ENCODE results near the gene BTRC. TPM values are rescaled to one million over a fixed set of nuclear protein-coding genes. Genes with fewer than 3 reads are reported as not detected.

BTRC gene
- total RNA-seq, 1 donor = 3.3 TPM

DNA sequence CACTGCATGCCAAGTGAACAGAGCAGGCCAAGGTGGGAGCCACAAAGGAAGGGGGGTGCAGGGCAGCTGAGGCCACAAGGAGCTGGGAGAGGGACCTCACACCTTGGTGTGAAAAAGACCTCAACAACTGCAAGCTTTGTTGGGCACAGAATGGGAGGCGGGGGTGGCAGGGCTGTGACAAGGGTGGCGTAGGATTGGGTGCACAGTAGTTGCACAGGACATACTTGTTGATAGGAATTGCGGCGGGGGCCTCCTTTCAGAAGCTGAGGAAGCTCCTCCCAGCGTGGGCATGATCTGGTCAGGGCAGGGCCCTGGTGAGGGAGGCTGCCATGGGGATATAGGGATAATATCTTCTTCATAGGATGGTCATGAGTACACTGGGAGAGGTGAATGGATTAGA, 208.3 kb downstream of the BTRC start:
- Histone ChIP-seq H3K4me1 (ENCODE audit: insufficient read depth, low read length) (peaks cover 9% of the 10 kb centered on the region), H3K9me3 (ENCODE audit: low read depth, low read length) (no peaks in the 10 kb centered on the region), H3K27me3 (ENCODE audit: insufficient read depth, low read length) (peaks cover 22% of the 10 kb centered on the region)

DNA sequence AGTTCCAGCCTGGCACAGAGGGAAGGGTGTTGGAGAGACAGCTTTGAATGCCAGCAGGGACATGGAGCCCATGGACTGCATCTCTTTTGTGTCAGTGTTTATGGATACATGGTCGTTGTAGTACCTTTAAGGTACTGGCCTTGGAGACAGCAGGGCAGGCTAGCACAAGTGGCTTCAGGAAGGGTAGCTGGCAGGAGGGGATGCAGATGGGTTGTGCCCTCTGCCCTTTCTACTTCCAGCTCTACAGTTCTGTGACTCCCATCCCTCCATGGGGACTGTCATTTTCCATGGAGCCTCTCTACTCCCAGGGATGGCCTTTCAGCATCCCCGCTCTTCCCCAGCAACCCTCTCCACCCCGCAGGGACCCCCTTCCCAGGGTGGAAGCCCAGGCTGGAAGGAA, 209.0 kb downstream of the BTRC start:
- Histone ChIP-seq H3K9me3 (ENCODE audit: low read depth, low read length) (no peaks in the 10 kb centered on the region), H3K4me3 (ENCODE audit: low read length) (no peak overlapping the region), H3K4me1 (ENCODE audit: insufficient read depth, low read length) (peaks cover 8% of the 10 kb centered on the region), H3K27me3 (ENCODE audit: insufficient read depth, low read length) (peaks cover 30% of the 10 kb centered on the region)

More for the DNA sequence above, 208.3 kb downstream of the BTRC start:
- no peak overlapping the region for H3K4me3 ChIP-seq (ENCODE audit: low read length)

DNA sequence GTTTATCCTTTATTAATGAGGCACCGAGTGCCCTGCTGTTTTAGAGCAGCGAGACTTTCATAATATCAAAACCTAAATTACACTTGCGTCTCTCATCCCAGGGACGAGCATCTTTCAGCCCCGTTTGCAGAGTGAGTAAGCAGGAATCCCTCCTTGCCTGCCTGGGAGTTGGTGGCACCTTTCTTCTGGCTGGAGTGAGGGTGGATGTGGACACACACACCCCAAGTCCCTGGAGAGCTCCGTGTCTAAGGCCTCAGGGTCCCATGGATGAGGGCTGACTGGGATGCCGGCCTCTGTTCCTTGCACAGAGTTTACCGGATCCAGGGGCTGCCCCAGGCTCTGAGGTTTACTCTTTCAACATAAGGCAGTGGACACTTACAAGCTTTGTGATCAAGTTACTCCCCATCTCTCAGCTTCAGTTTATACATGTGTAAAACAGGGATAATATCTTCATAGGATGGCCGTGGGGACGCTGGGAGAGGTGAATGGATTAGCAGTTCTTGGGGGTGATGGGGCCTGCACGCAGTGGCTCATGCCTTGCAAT, 209.6 kb downstream of the BTRC start:
- Histone ChIP-seq H3K27me3 (ENCODE audit: insufficient read depth, low read length) (peaks cover 36% of the 10 kb centered on the region), H3K4me1 (ENCODE audit: insufficient read depth, low read length) (peaks cover 3% of the 10 kb centered on the region), H3K4me3 (ENCODE audit: low read length) (no peak overlapping the region), H3K9me3 (ENCODE audit: low read depth, low read length) (no peaks in the 10 kb centered on the region)

DNA sequence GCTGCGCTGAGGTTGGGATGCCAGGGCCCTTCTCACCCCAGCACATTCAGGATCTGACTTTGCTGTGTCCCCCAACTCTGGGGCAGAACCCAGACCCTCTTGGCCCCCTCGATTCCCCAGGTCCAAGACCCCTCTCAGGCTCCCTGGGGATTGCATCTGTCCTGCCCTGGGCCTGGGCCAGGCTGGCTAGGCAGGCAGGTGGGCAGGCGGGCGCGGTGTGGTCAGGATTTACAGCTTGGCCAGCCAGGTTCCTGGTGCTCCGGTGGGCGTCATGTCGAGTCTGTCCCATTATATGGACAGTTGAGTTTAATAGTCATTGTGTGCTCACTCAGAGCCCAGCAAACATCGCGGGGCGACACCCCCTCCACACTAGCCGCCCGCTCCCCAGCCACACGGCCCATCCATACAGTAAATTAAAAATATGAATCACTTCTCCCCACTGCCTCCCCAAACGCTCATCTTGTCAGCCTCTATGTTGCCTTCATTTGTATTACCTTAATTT, 210.6 kb downstream of the BTRC start:
- Histone ChIP-seq H3K4me3 (ENCODE audit: low read length) (no peak overlapping the region), H3K27me3 (ENCODE audit: insufficient read depth, low read length) (peaks cover 42% of the 10 kb centered on the region), H3K4me1 (ENCODE audit: insufficient read depth, low read length) (peaks cover 7% of the 10 kb centered on the region), H3K9me3 (ENCODE audit: low read depth, low read length) (no peaks in the 10 kb centered on the region)

DNA sequence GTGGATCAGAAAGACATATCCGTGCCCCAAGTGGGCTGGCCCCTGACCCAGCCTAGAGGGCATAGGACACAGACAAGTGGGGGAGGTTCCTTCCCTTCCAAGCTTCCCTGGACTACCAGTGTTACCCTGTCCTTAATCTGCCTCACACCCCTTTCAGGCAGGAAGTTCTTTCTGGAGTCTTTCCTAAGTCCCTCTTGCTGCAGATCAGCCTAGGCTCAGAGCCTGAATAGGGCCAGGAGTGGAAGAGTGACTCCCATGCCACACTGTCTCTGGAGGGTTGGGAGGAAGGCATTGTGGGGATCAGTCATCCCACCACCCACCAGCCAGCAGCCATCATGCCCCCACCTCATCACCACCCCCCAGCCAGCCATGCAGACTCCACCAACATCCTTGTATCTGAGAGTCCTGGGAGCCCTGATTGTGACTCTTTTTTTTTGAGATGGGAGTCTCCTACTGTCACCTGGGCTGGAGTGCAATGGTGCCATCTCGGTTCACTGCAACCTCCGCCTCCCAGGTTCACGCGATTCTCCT, 211.5 kb downstream of the BTRC start:
- Histone ChIP-seq H3K4me1 (ENCODE audit: insufficient read depth, low read length) (peaks cover 15% of the 10 kb centered on the region), H3K27me3 (ENCODE audit: insufficient read depth, low read length) (peaks cover 46% of the 10 kb centered on the region), H3K9me3 (ENCODE audit: low read depth, low read length) (no peaks in the 10 kb centered on the region), H3K4me3 (ENCODE audit: low read length) (no peak overlapping the region)

DNA sequence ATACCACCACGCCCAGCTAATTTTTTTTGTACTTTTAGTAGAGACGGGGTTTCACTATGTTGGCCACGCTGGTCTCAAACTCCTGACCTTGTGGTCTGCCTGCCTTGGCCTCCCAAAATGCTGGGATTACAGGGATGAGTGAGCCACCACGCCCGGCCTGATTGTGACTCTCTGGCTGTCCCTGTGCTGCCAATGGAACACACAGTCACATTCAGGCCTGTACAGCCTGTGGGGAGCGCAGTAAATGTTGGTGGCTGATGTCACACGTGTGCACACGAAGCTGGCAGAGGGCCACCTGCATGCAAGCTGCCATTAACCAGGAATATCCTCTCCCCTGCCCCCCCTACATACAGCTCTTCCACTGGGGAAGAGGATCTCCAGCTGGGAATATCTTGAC, 212.0 kb downstream of the BTRC start:
- peaks cover 20% of the 10 kb centered on the region for H3K4me1 ChIP-seq (ENCODE audit: insufficient read depth, low read length)
- H3K9me3 ChIP-seq (ENCODE audit: low read depth, low read length) = no peaks in the 10 kb centered on the region
- no peak overlapping the region for H3K4me3 ChIP-seq (ENCODE audit: low read length)
- H3K27me3 ChIP-seq (ENCODE audit: insufficient read depth, low read length) = peaks cover 46% of the 10 kb centered on the region

DNA sequence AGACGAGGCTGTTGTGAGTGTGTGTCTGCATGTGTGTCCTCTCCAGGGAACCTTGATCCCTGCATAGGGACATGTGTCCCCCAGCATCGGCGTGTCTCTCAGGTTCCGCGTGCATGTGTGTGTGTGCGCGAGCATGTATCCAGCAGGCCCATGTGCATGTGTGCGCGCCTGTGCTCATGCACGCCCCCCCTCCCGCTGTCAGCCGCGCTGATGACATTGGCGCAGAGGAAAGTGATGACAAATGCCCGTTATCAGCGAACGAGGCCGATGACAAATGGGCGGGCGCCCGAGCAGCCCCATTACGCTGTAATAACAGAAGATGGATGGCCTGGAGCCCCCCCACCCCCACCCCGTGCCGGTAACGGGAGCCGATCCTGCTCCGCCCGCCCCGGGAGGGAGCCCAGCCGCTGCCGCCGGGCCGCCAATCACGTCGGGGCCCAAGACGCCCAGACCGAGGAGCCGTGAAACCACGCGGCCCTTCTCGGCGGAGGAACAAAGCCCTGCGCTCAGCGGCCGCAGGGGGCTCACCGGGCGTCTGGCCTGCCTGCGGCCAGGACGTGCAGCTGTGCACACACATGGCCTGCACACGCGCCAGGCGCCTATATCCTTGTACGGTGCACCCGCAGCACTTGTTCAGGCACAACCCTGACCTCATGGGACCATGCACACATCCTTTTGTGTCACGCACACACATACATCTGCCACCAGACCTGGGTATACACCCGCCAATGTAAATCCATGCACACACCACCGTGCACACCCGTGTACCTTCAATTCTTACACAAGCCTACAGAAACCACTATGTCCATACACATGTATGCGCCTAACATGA, 212.6 kb downstream of the BTRC start:
- peaks cover 46% of the 10 kb centered on the region for H3K27me3 ChIP-seq (ENCODE audit: insufficient read depth, low read length)
- H3K4me1 ChIP-seq (ENCODE audit: insufficient read depth, low read length) = peaks cover 23% of the 10 kb centered on the region
- H3K9me3 ChIP-seq (ENCODE audit: low read depth, low read length) = no peaks in the 10 kb centered on the region
- H3K4me3 ChIP-seq (ENCODE audit: low read length) = no peak overlapping the region

DNA sequence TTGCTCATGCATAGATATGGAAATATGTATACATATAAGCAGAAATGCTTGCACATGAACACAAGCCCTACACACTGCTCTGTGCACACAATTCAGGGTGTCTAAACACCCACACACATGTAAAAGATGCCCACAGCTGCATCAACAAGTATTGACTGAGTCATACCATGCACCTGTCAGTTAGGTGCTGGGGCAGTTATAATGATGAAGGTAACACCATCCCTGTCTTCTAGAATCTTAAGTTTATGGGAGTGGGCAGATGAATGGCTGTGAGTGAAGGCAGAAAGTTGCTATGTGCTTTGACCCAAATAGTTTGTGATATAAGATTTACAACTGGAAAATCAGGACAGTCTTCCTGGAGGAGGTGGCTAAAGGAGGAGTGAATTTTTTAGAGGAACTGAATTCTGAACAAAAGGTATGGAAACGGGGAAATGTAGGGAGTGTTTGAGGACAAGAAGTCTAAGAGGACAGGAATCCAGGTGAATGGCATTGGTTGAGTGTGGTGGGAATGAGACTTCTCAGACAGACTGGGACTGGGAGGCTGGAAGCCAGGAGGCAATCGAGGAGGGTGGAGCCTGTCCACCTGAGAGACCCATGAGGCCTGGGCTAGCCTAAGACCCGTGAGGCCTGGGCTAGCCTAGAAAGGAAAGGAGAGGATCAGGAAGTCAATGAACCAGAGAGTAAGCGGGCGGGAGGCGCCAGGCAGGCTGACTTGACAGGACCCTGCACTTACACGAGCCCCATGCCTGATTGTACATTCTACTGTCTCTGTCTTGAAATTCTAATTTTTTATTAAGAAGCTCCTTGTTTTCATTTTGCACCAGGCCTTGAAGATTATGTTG, 213.4 kb downstream of the BTRC start:
- Histone ChIP-seq H3K4me1 (ENCODE audit: insufficient read depth, low read length) (peaks cover 23% of the 10 kb centered on the region), H3K4me3 (ENCODE audit: low read length) (no peak overlapping the region), H3K9me3 (ENCODE audit: low read depth, low read length) (no peaks in the 10 kb centered on the region), H3K27me3 (ENCODE audit: insufficient read depth, low read length) (peaks cover 46% of the 10 kb centered on the region)

DNA sequence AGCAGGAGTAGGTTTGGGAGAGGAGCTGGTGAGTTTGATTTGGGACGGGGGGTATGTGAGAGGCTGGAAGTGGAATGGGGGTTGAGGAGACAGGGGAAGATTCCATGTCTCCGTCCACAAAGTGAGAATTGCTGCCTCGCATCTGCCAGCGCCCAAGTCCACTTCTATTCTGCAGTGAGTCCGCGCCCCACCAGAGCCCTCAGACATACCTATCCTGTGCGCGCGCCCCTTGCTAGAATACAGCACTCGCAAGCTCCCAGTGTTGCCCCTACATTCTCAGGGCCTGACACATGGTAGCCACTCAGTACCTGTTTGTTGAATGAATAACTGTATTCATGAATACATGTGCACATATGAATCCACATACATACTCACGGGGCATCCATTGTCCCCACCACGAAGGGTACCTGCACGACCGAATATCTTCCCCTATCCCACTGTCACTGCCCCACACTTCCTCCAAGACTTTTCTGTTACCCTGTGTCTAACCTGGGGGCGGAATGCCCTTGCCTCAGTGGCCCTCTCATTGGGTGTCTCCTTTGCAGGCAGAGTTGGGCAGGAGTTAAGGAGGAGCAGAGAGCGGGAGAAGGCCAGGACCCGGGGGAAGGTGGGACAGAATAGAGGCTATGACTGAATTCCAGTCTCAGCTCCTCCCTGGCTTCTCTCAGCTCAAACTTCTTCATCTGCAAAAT, 214.2 kb downstream of the BTRC start:
- peaks cover 23% of the 10 kb centered on the region for H3K4me1 ChIP-seq (ENCODE audit: insufficient read depth, low read length)
- no peak overlapping the region for H3K4me3 ChIP-seq (ENCODE audit: low read length)
- peaks cover 46% of the 10 kb centered on the region for H3K27me3 ChIP-seq (ENCODE audit: insufficient read depth, low read length)
- H3K9me3 ChIP-seq (ENCODE audit: low read depth, low read length) = no peaks in the 10 kb centered on the region

DNA sequence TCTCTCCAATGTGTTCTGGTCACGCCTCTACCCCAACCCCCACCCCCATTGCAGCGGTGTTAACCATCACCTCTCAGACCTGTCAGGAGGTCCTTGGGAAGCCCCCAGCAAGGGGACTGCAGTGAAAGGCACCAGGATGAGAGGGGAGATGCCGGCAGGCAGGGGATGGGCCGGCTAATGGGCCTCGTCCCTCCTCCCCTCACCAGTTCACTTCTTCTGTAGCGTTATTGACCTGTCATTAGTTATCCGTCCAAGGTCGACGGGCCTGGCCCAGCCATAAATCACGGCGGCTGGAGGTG, 215.3 kb downstream of the BTRC start:
- no peaks in the 10 kb centered on the region for H3K9me3 ChIP-seq (ENCODE audit: low read depth, low read length)
- peaks cover 46% of the 10 kb centered on the region for H3K27me3 ChIP-seq (ENCODE audit: insufficient read depth, low read length)
- H3K4me3 ChIP-seq (ENCODE audit: low read length) = no peak overlapping the region
- H3K4me1 ChIP-seq (ENCODE audit: insufficient read depth, low read length) = peaks cover 23% of the 10 kb centered on the region

DNA sequence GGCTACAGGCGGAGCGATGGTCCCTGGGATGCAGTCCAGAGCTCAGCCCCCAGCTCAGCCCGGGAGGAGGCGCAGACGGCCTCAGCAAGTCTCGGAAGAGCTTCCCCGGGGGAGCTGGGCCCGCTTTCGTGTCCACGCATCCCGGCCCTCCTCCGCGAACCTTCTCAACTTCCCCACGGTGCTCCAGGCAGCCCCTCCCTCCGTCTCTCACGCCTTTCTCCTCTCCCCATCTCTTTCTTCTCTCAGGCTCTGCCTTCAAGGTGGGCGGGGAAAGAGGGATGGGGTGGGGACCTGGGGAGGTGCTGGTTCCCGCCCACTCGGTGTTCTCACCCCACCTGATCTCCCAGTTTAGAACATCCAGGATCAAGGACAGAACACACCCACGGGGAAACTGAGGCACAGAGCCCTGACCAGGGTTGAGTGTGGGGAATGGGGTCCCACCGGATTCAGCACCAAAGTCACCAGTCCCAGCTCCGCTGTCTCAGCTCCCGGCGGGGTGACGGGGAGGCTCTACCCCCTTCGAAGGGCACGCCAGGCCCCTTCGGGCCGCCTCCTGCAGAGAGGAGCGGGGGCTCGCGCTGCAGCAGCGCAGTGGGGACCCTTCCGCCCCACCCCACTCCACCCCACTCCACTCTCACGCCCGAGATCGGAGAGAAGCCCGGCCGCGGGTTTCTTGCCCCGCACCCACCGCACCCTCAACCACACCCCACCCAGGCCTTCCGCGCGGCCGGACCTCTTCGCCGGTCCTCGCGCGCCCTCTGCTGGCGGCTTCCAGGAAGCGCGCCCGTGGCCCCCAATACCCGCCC, 215.9 kb downstream of the BTRC start:
- peaks cover 23% of the 10 kb centered on the region for H3K4me1 ChIP-seq (ENCODE audit: insufficient read depth, low read length)
- no peaks in the 10 kb centered on the region for H3K9me3 ChIP-seq (ENCODE audit: low read depth, low read length)
- peak overlapping the region; percentile 46 for H3K4me3 ChIP-seq (ENCODE audit: low read length)
- H3K27me3 ChIP-seq (ENCODE audit: insufficient read depth, low read length) = peaks cover 46% of the 10 kb centered on the region

DNA sequence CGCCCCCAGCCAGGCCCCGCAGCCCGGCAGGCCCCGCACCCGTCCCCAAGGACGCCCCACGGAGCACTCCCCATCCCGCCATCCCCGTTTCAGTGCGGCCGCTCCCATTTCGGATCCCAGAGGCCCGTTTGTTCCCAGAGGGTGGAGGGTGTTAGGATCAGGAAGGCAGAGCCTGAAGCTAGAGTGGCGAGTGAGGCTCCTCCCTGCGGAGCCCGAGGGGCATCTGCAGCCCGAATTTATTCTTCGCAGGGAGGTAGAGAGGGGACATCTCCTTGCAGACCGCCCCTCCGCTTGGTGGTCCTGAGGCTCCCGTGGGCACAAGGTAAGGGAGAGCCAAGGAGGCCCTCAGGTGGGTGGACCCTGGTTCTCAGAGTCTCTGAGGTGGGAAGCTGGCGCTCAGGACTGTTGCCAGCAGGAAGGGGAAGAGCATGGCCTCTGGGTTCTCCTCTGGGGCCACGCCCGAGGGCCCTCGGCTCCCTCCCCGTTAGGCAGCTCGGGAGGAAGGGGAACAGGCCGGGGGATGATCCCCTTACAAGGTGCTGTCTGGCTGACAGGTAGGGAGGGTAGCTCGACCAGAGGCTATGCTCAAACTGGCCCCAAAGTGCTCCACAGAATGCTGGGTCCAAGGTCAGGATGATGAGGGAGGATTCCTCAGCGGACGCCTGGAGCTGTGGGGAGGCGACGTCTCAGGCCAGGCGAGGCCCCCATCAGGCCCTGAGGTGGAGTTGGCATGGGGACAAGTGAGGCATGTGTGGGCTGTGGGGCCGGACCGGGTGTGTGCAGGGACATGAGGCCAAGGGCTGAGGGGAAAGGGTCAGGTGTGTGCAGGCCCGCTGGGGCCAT, 216.7 kb downstream of the BTRC start:
- H3K27me3 ChIP-seq (ENCODE audit: insufficient read depth, low read length) = peaks cover 39% of the 10 kb centered on the region
- H3K4me3 ChIP-seq (ENCODE audit: low read length) = peak overlapping the region; percentile 46

DNA sequence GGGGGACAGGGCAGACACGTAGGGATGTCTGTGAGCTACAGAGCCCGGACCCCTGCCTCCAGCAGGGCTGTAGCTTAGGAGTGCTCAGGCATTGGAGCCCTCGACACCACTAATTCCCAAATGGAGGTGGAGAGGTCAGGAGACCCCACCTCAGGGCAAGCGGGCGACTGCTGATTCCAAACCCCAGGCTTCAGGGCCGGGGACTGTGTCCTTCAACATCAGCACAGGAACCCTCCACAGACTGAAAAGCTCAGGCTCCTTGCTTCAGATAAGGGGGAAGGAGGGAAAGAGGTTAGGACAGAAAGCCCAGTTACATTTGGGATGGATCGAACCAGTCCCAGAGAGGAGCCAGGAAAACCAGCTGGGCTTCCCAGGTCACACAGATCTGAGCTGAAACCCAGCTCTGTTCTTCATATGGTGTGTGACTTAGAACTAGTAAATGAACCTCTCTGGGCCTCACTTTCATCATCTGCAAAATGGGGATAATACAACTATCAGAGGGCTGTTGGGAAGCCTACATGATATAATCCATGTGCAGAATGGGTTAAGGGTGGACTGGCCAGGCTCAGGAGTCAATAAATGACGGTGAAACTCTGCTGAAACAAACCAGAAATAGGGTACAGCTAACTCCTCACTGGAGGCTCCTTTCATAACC, 217.4 kb downstream of the BTRC start:
- peaks cover 23% of the 10 kb centered on the region for H3K4me1 ChIP-seq (ENCODE audit: insufficient read depth, low read length)
- peaks cover 32% of the 10 kb centered on the region for H3K27me3 ChIP-seq (ENCODE audit: insufficient read depth, low read length)
- H3K9me3 ChIP-seq (ENCODE audit: low read depth, low read length) = no peaks in the 10 kb centered on the region
- no peak overlapping the region for H3K4me3 ChIP-seq (ENCODE audit: low read length)

More for the DNA sequence above, 216.7 kb downstream of the BTRC start:
- no peaks in the 10 kb centered on the region for H3K9me3 ChIP-seq (ENCODE audit: low read depth, low read length)
- H3K4me1 ChIP-seq (ENCODE audit: insufficient read depth, low read length) = peaks cover 23% of the 10 kb centered on the region

All from mononuclear cell (primary cell).